Hepatic stellate cell (primary cell): ENCODE results near the gene PLA2G1B.
"Not testable (repeated sequence)": the region's sequence is repeated elsewhere in the genome, so short reads cannot be mapped to it uniquely, and the experiment has no call there.

Source experiments
- DNase-seq: peaks from one replicate; pipeline ENCODE4 v3.0.0; 2011; ENCODE audit warnings: low spot score

Gene PLA2G1B

GRCh38 chr12:120358412-120359100 is 31.0 kb upstream of the PLA2G1B start:
- DNase-seq, result no peak

- no peak for DNase-seq
Measured at GRCh38 chr12:120357104-120357503, 29.5 kb upstream of the PLA2G1B start.

- DNase-seq, result peak; percentile 99
Measured at GRCh38 chr12:120356567-120357030, 29.0 kb upstream of the PLA2G1B start.

- no peak for DNase-seq
Measured at GRCh38 chr12:120353556-120354317, 26.2 kb upstream of the PLA2G1B start.

GRCh38 chr12:120353136-120353535 is 25.6 kb upstream of the PLA2G1B start:
- DNase-seq, result no peak

- DNase-seq, result no peak
Measured at GRCh38 chr12:120352117-120352516, 24.5 kb upstream of the PLA2G1B start.

GRCh38 chr12:120350576-120351350 is 23.2 kb upstream of the PLA2G1B start:
- DNase-seq, result no peak

GRCh38 chr12:120347766-120348165 is 20.2 kb upstream of the PLA2G1B start:
- no peak for DNase-seq

- no peak for DNase-seq
Measured at GRCh38 chr12:120346681-120347080, 19.1 kb upstream of the PLA2G1B start.

- no peak for DNase-seq
Measured at GRCh38 chr12:120346031-120346430, 18.5 kb upstream of the PLA2G1B start.

- DNase-seq, result no peak
Measured at GRCh38 chr12:120343692-120344091, 16.1 kb upstream of the PLA2G1B start.

GRCh38 chr12:120343039-120343537 is 15.5 kb upstream of the PLA2G1B start:
- DNase-seq, result no peak

GRCh38 chr12:120342175-120343038 is 14.8 kb upstream of the PLA2G1B start:
- DNase-seq, result no peak

- no peak for DNase-seq
Measured at GRCh38 chr12:120339256-120339655, 11.7 kb upstream of the PLA2G1B start.

GRCh38 chr12:120337730-120338129 is 10.2 kb upstream of the PLA2G1B start:
- DNase-seq, result no peak

GRCh38 chr12:120336392-120336791 is 8.8 kb upstream of the PLA2G1B start:
- not testable (repeated sequence) for DNase-seq

GRCh38 chr12:120335447-120335846 is 7.9 kb upstream of the PLA2G1B start:
- DNase-seq, result not testable (repeated sequence)

- DNase-seq, result no peak
Measured at GRCh38 chr12:120332523-120332922, 4.9 kb upstream of the PLA2G1B start.

- DNase-seq, result no peak
Measured at GRCh38 chr12:120332041-120332440, 4.5 kb upstream of the PLA2G1B start.

- no peak for DNase-seq
Measured at GRCh38 chr12:120331390-120331789, 3.8 kb upstream of the PLA2G1B start.

- DNase-seq, result no peak
Measured at GRCh38 chr12:120328228-120328627, 649 bp upstream of the PLA2G1B start.
